ENCODE data around the gene DCDC1. TPM values are rescaled to one million over a fixed set of nuclear protein-coding genes. Genes with fewer than 3 reads are reported as not detected.

Gene DCDC1
- total RNA-seq = 6.6 TPM
- 0.39 TPM for polyA plus RNA-seq (ENCODE audit: insufficient read depth, low read depth, low replicate concordance)
- long read RNA-seq, donor 1 = 0 reads
- long read RNA-seq, donor 2 = 0 reads
- long read RNA-seq, donor 3 = 0 reads
- long read RNA-seq, donor 4 = 0 reads
- long read RNA-seq, donor 5 = 0 reads
- long read RNA-seq, donor 6, partial matches to known transcripts = 6 of 6 reads
- long read RNA-seq, donor 6, other reads (novel, unspliced or antisense) = 0 of 6 reads
- long read RNA-seq, donor 7, partial matches to known transcripts = 1 of 1 reads
- long read RNA-seq, donor 7, other reads (novel, unspliced or antisense) = 0 of 1 reads
- long read RNA-seq, donor 8 = 0 reads
- long read RNA-seq, donor 9 = 0 reads
- long read RNA-seq, donor 10 = 0 reads

- no peaks in the 10 kb centered on the region for H3K36me3 ChIP-seq (ENCODE audit: control insufficient read depth in 2 of 3, insufficient read depth in 3 of 3, low read length in 3 of 3)
- H3K9me3 ChIP-seq (ENCODE audit: control insufficient read depth in 2 of 3, insufficient read depth in 1 of 3, low read length in 3 of 3) = no peaks in the 10 kb centered on the region
- no peak for TF ChIP-seq CTCF (IDR thresholded peaks at IDR 0.05; ENCODE audit: borderline replicate concordance, extremely low read depth, insufficient read depth)
- H3K27ac ChIP-seq (ENCODE audit: low read depth in 2 of 2, low read length in 2 of 2) = peak within 1 kb of the TSS; percentile 56 to 59
- H3K27me3 ChIP-seq (ENCODE audit: control insufficient read depth, insufficient read depth, low read length) = no peaks in the 10 kb centered on the region
- intact Hi-C loops (cut with DNase I) = no loop called here
- DNase-seq (peak; percentile 95 to 97 (median 97)), FAIRE-seq (peak; percentile 75)
- peaks cover 0 to 2% (median 0%) of the 10 kb centered on the region in 3 donors for H3K4me1 ChIP-seq (ENCODE audit: control insufficient read depth in 2 of 3, insufficient read depth in 2 of 3, low read depth in 1 of 3, low read length in 3 of 3)
- H3K4me3 ChIP-seq (ENCODE audit: low read length in 3 of 3) = peak within 1 kb of the TSS; percentile 84 to 94 (median 94)
- H3K9ac ChIP-seq (ENCODE audit: low read length in 3 of 3) = peak within 1 kb of the TSS; percentile 57 to 93 (median 92)
Measured at GRCh38 chr11:31369348-31370329, at the start of gene DCDC1, which contains the start of gene DNAJC24. DCDC1 (minus strand) TSS chr11:31369739; CDS start chr11:31328280, 41,459 bp downstream. DNAJC24 (plus strand) TSS chr11:31369860; CDS start chr11:31370749, 889 bp downstream.

- DNase-seq (no peak), FAIRE-seq (no peak)
- TF ChIP-seq CTCF (IDR thresholded peaks at IDR 0.05; ENCODE audit: borderline replicate concordance, extremely low read depth, insufficient read depth) = no peak
- Histone ChIP-seq H3K4me1 (ENCODE audit: control insufficient read depth in 2 of 3, insufficient read depth in 2 of 3, low read depth in 1 of 3, low read length in 3 of 3) (no peaks in the 10 kb centered on the region), H3K27me3 (ENCODE audit: control insufficient read depth, insufficient read depth, low read length) (no peaks in the 10 kb centered on the region), H3K9ac (ENCODE audit: low read length in 3 of 3) (no peak overlapping the region), H3K27ac (ENCODE audit: low read depth in 2 of 2, low read length in 2 of 2) (no peak overlapping the region), H3K9me3 (ENCODE audit: control insufficient read depth in 2 of 3, insufficient read depth in 1 of 3, low read length in 3 of 3) (no peaks in the 10 kb centered on the region), H3K4me3 (ENCODE audit: low read length in 3 of 3) (no peak overlapping the region), H3K36me3 (ENCODE audit: control insufficient read depth in 2 of 3, insufficient read depth in 3 of 3, low read length in 3 of 3) (no peaks in the 10 kb centered on the region)
- intact Hi-C loops (cut with DNase I) = no loop called here
Measured at GRCh38 chr11:31419138-31419537, 49.6 kb upstream of the DCDC1 start.

- Histone ChIP-seq H3K36me3 (ENCODE audit: control insufficient read depth in 2 of 3, insufficient read depth in 3 of 3, low read length in 3 of 3) (no peaks in the 10 kb centered on the region), H3K4me1 (ENCODE audit: control insufficient read depth in 2 of 3, insufficient read depth in 2 of 3, low read depth in 1 of 3, low read length in 3 of 3) (no peaks in the 10 kb centered on the region), H3K4me3 (ENCODE audit: low read length in 3 of 3) (no peak overlapping the region), H3K27ac (ENCODE audit: low read depth in 2 of 2, low read length in 2 of 2) (no peak overlapping the region), H3K27me3 (ENCODE audit: control insufficient read depth, insufficient read depth, low read length) (no peaks in the 10 kb centered on the region), H3K9ac (ENCODE audit: low read length in 3 of 3) (no peak overlapping the region), H3K9me3 (ENCODE audit: control insufficient read depth in 2 of 3, insufficient read depth in 1 of 3, low read length in 3 of 3) (no peaks in the 10 kb centered on the region)
- DNase-seq = no peak
- FAIRE-seq = no peak
- TF ChIP-seq CTCF (IDR thresholded peaks at IDR 0.05; ENCODE audit: borderline replicate concordance, extremely low read depth, insufficient read depth) = no peak
- intact Hi-C loops (cut with DNase I) = no loop called here
Measured at GRCh38 chr11:31417816-31418215, 48.3 kb upstream of the DCDC1 start.

Measured in kidney (tissue), 22 donors.